T-cell (primary cell): ENCODE measurements around the gene GTF2F2. TPM values are rescaled to one million over a fixed set of nuclear protein-coding genes. Genes with fewer than 3 reads are reported as not detected.
A peak's percentile ranks its signal among the peaks of the same experiment; 100 is the strongest.

Experiments used
- ATAC-seq, 4 experiments: fragments of 200-7000 bp in 3 of 4; fragments of 150-1000 bp in 1 of 4; cut with Tn5 transposase; replicated peaks in 1 of 4; 1 replicate in 3 of 4; 2 replicates in 1 of 4; pipeline ENCODE4 v1.10.0; 2021; ENCODE audit warnings: moderate library complexity in 3 of 4, mild to moderate bottlenecking in 2 of 4, moderate number of reproducible peaks in 1 of 4
- CTCF ChIA-PET, 2 donors: fragments of 300-600 bp; sonication (Branson Sonifier 250); formaldehyde crosslinking; loops; one replicate each; lab custom pipeline; 2022; ENCODE audit warnings: antibody characterized with exemption in 2 of 2; lab: Charles Lee
- POLR2A ChIA-PET, 2 donors: fragments of 300-600 bp; sonication (Branson Sonifier 250); formaldehyde crosslinking; loops; one replicate each; lab custom pipeline; 2022; ENCODE audit warnings: antibody characterized with exemption in 2 of 2; lab: Charles Lee
- DNase-seq, 35 experiments: peaks; one replicate each; pipeline versions ENCODE4 v3.0.0 to v3.0.0-alpha.2; 2013 to 2023
- H3K27ac ChIP-seq: one replicate; pipeline ENCODE4 v1.5.1; 2013; ENCODE audit warnings: low read length
- H3K27me3 ChIP-seq, 2 experiments: replicated peaks in 1 of 2; 1 replicate in 1 of 2; 2 replicates in 1 of 2; pipeline versions ENCODE4 v1.6.1 to v1.7.0; 2013; ENCODE audit warnings: low read length in 1 of 2, mixed read lengths in 1 of 2; ENCODE audit not compliant: control insufficient read depth in 2 of 2, insufficient read depth in 2 of 2; ENCODE audit errors: extremely low read depth in 1 of 2
- H3K36me3 ChIP-seq, 2 donors: 1 replicate in 1 of 2; 2 replicates in 1 of 2; pipeline versions ENCODE4 v1.6.1 to v1.7.0; 2013; ENCODE audit warnings: low read length in 1 of 2; ENCODE audit not compliant: control insufficient read depth in 2 of 2, insufficient read depth in 1 of 2; ENCODE audit errors: extremely low read depth in 1 of 2
- H3K4me1 ChIP-seq, 2 experiments: 1 replicate in 1 of 2; 2 replicates in 1 of 2; pipeline versions ENCODE4 v1.6.1 to v1.7.0; 2013; ENCODE audit warnings: low read length in 2 of 2, mixed read lengths in 1 of 2; ENCODE audit not compliant: insufficient read depth in 2 of 2, control insufficient read depth in 1 of 2; ENCODE audit errors: extremely low read depth in 1 of 2
- H3K4me3 ChIP-seq, 2 donors: 1 replicate in 1 of 2; 2 replicates in 1 of 2; pipeline versions ENCODE4 v1.5.1 to v1.7.0; 2013; ENCODE audit warnings: mild to moderate bottlenecking in 2 of 2, low read length in 1 of 2, moderate library complexity in 1 of 2; ENCODE audit not compliant: control insufficient read depth in 1 of 2; ENCODE audit errors: extremely low read depth in 1 of 2
- H3K9me3 ChIP-seq: 2 replicates; pipeline ENCODE4 v1.7.0; 2013
- H3K27ac Mint-ChIP-seq, 2 donors: one replicate each; pipeline ENCODE4 v1.8.0; 2020 to 2021; ENCODE audit warnings: mild to moderate bottlenecking in 2 of 2, mixed read lengths in 2 of 2
- H3K27me3 Mint-ChIP-seq, 2 donors: one replicate each; pipeline ENCODE4 v1.8.0; 2021 to 2022; ENCODE audit warnings: mixed read lengths in 2 of 2
- H3K36me3 Mint-ChIP-seq: one replicate; pipeline ENCODE4 v1.8.0; 2021; ENCODE audit warnings: mixed read lengths
- H3K4me1 Mint-ChIP-seq, 3 donors: one replicate each; pipeline ENCODE4 v1.8.0; 2020 to 2022; ENCODE audit warnings: mixed read lengths in 3 of 3, mild to moderate bottlenecking in 1 of 3
- H3K4me3 Mint-ChIP-seq, 3 donors: one replicate each; pipeline ENCODE4 v1.8.0; 2020 to 2022; ENCODE audit warnings: mild to moderate bottlenecking in 3 of 3, mixed read lengths in 3 of 3, moderate library complexity in 3 of 3
- H3K9me3 Mint-ChIP-seq, 3 donors: one replicate each; pipeline ENCODE4 v1.8.0; 2020 to 2022; ENCODE audit warnings: mixed read lengths in 3 of 3
- WGBS: methylation state at CpG from one replicate; pipeline ENCODE4 v1.1.5; 2013; ENCODE audit warnings: missing lambda C conversion rate; ENCODE audit not compliant: insufficient coverage; 5-methylcytosine and 5-hydroxymethylcytosine counted together
- total RNA-seq, 35 experiments: library from RNA in 6 of 35; stranded (reverse) in 6 of 35; fragments of 120-200 nt in 1 of 35; gene quantifications; one replicate each; pipeline versions ENCODE4 v1.2.1 to v1.2.4 and lab custom pipeline; 2013 to 2026

The GTF2F2 gene
- total RNA-seq, 5 donors from 2014 or later (not counting 1 experiment from before 2014, with no cell fraction given): 12.9 to 17.0 (median 15.6) TPM

DNA sequence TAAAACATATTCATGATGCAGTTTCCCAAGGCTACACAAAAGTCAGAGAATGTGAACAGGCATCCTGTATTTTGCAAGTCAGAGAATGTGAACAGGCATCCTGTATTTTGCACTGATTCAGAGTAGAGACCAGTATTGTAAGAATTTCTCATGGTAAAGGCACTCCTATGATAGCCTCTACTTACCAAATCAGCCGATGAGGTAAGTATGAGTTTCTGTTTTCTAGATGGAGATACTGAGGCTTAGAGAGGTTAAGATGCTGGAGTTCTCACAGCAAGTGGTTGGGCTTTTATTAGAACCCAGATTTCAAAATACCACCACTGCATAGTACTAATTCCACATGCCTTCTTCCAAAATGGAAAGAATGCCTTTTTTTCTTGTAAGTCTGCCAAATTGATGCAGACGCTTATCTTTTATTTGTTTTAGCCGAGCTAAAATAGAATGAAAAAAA is 208.4 kb downstream of the GTF2F2 start:
- Mint-ChIP-seq H3K4me1 (peaks cover 65 to 70% (median 65%) of the 10 kb centered on the region in 3 donors), H3K4me3 (peak overlapping the region in 1 of 3 donors; percentile 52), H3K27ac (peak overlapping the region; percentile 78 to 87), H3K9me3 (no peaks in the 10 kb centered on the region), H3K27me3 (no peaks in the 10 kb centered on the region), H3K36me3 (peaks cover 4% of the 10 kb centered on the region)
- ChIA-PET POLR2A (interaction anchor here in 1 of 2 donors (0.6 to 0.7 kb wide), 2 partner anchors 882 to 965 kb away, joined by 4 to 6 read pairs; no protein-coding TSS in a partner anchor), CTCF (interaction anchor here (0.6 to 0.7 kb wide), 2 partner anchors 41 to 315 kb away, joined by 3 to 4 read pairs; no protein-coding TSS in a partner anchor)
- ATAC-seq (no peak), DNase-seq (no peak)
- H3K4me3 ChIP-seq: no peak overlapping the region
- no peaks in the 10 kb centered on the region for H3K27me3 ChIP-seq
- WGBS: 84% methylated on average over 2 of the region's 3 CpGs
- H3K9me3 ChIP-seq: no peaks in the 10 kb centered on the region
- peaks cover 32 to 37% of the 10 kb centered on the region in 2 experiments for H3K4me1 ChIP-seq
- H3K27ac ChIP-seq: no peak overlapping the region
- H3K36me3 ChIP-seq: no peaks in the 10 kb centered on the region

DNA sequence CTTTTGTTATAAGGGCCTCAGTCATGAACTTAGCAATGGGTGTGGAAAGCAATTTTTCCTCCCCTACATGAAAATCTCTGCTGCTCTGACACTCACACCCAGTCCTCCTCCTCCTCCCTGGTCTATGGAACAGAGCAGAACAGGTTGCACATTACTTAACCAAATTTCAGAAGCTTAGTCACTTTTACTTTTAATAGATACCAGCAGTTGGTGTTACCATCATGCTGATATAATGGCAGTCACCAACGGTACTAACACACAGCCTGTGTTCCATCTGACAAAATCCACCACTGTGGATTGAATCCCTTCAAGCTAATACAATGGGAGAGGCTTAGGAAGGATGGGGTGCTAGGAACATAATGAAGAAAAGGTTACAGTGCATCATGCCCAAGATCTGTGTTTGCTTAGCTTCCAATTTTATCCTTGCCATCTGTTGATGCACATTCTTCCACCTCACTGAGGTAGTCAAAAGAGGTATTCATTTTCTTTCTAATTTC is 210.9 kb downstream of the GTF2F2 start:
- no peak overlapping the region for H3K4me3 Mint-ChIP-seq
- H3K36me3 Mint-ChIP-seq: peaks cover 12% of the 10 kb centered on the region
- no CpG with 5 or more reads among the region's 1 CpG for WGBS
- peak overlapping the region; percentile 8 for H3K27ac ChIP-seq
- H3K4me1 ChIP-seq: peaks cover 53 to 60% of the 10 kb centered on the region in 2 experiments
- no peak for DNase-seq
- peak overlapping the region; percentile 78 to 87 for H3K27ac Mint-ChIP-seq
- POLR2A ChIA-PET: interaction anchor here in 1 of 2 donors (0.7 kb wide), 1 partner anchor 160 kb away, joined by 3 read pairs; no protein-coding TSS in a partner anchor
- no peaks in the 10 kb centered on the region for H3K27me3 ChIP-seq
- no peak overlapping the region for H3K4me3 ChIP-seq
- peaks cover 89 to 90% (median 90%) of the 10 kb centered on the region in 3 donors for H3K4me1 Mint-ChIP-seq
- CTCF ChIA-PET: interaction anchor here in 1 of 2 donors (0.5 kb wide), 1 partner anchor 1452 kb away, joined by 3 read pairs; the partner anchor contains the start of genes CCDC122 and LACC1
- H3K9me3 Mint-ChIP-seq: no peaks in the 10 kb centered on the region
- no peaks in the 10 kb centered on the region for H3K27me3 Mint-ChIP-seq
- H3K9me3 ChIP-seq: no peaks in the 10 kb centered on the region
- no peak for ATAC-seq
- peaks cover 7 to 11% of the 10 kb centered on the region in 2 donors for H3K36me3 ChIP-seq

DNA sequence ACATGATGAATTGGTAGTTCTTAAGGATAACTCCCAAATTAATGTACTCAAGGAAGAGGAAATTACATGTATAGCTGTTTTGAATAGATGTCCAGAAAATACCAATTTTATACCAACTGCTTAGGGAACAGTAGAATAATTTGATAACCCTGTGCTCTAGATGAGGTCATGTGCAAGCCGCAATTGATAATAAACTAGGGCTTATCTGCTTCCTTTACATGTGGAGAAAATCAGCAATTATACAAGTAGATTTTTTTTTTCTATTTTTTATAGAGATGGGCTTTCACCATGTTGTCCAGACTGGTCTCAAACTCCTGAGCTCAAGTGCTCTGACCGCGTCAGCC is 211.4 kb downstream of the GTF2F2 start:
- Mint-ChIP-seq H3K27me3 (no peaks in the 10 kb centered on the region), H3K36me3 (peaks cover 17% of the 10 kb centered on the region), H3K4me3 (no peak overlapping the region), H3K4me1 (peaks cover 93 to 95% (median 94%) of the 10 kb centered on the region in 3 donors), H3K9me3 (no peaks in the 10 kb centered on the region), H3K27ac (peak overlapping the region; percentile 78 to 87)
- CTCF ChIA-PET: interaction anchor here (0.5 to 0.6 kb wide), 2 partner anchors 29 to 1452 kb away, joined by 3 to 4 read pairs; partner anchors contain the start of genes CCDC122 (in 1 of the 2) and LACC1 (in 1 of the 2)
- peak overlapping the region; percentile 8 for H3K27ac ChIP-seq
- no peaks in the 10 kb centered on the region for H3K9me3 ChIP-seq
- H3K4me3 ChIP-seq: no peak overlapping the region
- H3K36me3 ChIP-seq: peaks cover 7 to 16% of the 10 kb centered on the region in 2 donors
- H3K4me1 ChIP-seq: peaks cover 53 to 61% of the 10 kb centered on the region in 2 experiments
- POLR2A ChIA-PET: interaction anchor here in 1 of 2 donors (0.7 kb wide), 1 partner anchor 160 kb away, joined by 3 read pairs; no protein-coding TSS in a partner anchor
- no peak for ATAC-seq
- DNase-seq: no peak
- WGBS: 90% methylated on average over 2 of the region's 3 CpGs
- no peaks in the 10 kb centered on the region for H3K27me3 ChIP-seq

DNA sequence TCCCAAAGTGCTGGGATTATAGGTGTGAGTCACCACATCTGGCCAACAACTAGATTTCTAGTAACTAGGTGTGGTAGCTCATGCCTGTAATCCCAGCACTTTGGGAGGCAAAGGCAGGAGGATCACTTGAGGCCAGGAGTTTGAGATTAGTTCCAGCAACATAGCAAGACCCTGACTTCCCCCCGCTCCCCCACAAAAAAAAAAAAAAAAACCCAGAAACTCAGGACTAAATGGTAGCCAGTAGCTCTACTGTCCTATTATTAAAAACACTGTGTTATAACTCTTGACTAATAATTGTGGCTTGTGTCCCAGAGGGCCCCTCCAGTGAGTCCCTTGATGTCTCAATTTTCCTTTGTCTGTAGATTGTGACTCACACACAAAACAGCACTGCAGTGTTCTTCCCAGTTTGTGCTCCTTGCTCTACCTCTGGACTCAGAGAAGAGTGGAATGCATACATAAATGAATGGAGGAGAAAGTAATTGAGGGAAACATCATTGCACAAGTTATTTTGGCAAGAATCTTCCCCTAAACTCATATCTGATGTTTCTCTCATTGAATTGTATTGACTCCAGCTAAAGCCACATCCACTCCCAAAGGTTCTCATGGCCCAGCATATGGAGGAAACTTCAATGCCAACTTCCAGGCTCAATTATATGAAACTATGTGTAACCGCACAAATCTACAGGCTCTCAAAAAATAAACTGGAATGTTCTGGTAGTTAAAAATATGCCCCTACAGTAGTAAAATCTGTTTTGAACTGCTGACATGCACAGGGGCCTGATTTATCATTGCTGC is 211.9 kb downstream of the GTF2F2 start:
- DNase-seq (no peak), ATAC-seq (no peak)
- no peaks in the 10 kb centered on the region for H3K9me3 ChIP-seq
- ChIA-PET CTCF (interaction anchor here (0.6 to 1.0 kb wide), 6 partner anchors 30 to 735 kb away, joined by 3 to 4 read pairs (median 4); no protein-coding TSS in a partner anchor), POLR2A (interaction anchor here (0.5 to 0.7 kb wide), 4 partner anchors 9 to 159 kb away, joined by 3 to 8 read pairs (median 4); no protein-coding TSS in a partner anchor)
- Mint-ChIP-seq H3K4me3 (no peak overlapping the region), H3K36me3 (peaks cover 23% of the 10 kb centered on the region), H3K27ac (peak overlapping the region; percentile 92), H3K27me3 (no peaks in the 10 kb centered on the region), H3K9me3 (no peaks in the 10 kb centered on the region), H3K4me1 (peaks cover 93 to 96% (median 95%) of the 10 kb centered on the region in 3 donors)
- WGBS: no CpG with 5 or more reads among the region's 2 CpGs
- H3K36me3 ChIP-seq: peaks cover 7 to 21% of the 10 kb centered on the region in 2 donors
- H3K27me3 ChIP-seq: no peaks in the 10 kb centered on the region
- peak overlapping the region; percentile 8 for H3K27ac ChIP-seq
- H3K4me1 ChIP-seq: peaks cover 51 to 55% of the 10 kb centered on the region in 2 experiments
- no peak overlapping the region for H3K4me3 ChIP-seq

DNA sequence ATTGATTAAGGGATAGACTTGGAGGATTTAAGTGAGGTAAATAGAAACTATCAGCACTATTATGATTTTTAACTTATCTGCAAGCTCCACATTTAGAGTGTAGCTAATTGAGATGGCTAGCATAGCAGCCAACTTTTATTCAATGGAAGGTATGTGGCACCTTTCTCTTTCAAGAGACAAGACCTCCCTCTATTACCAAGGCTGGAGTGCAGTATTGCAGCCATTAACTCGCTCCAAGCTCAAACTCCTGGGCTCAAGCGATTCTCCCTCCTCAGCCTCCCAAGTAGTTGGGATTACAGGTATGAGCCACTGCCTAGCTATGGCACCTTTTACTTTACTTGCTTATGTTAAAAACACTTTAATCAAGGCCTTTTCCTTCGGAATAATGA is 212.5 kb downstream of the GTF2F2 start:
- Histone ChIP-seq H3K4me1 (peaks cover 46 to 52% of the 10 kb centered on the region in 2 experiments), H3K27me3 (no peaks in the 10 kb centered on the region), H3K4me3 (no peak overlapping the region), H3K36me3 (peaks cover 7 to 27% of the 10 kb centered on the region in 2 donors), H3K27ac (no peak overlapping the region), H3K9me3 (no peaks in the 10 kb centered on the region)
- DNase-seq (no peak), ATAC-seq (no peak)
- no CpG with 5 or more reads among the region's 3 CpGs for WGBS
- Mint-ChIP-seq H3K27ac (peak overlapping the region; percentile 92), H3K9me3 (no peaks in the 10 kb centered on the region), H3K27me3 (no peaks in the 10 kb centered on the region), H3K4me3 (peak overlapping the region in 1 of 3 donors; percentile 64), H3K4me1 (peaks cover 93 to 96% (median 95%) of the 10 kb centered on the region in 3 donors), H3K36me3 (peaks cover 29% of the 10 kb centered on the region)
- POLR2A ChIA-PET: interaction anchor here in 1 of 2 donors (0.6 to 0.7 kb wide), 2 partner anchors 19 to 352 kb away, joined by 3 read pairs; no protein-coding TSS in a partner anchor
- CTCF ChIA-PET: interaction anchor here (0.7 to 1.0 kb wide), 2 partner anchors 169 to 351 kb away, joined by 3 read pairs; no protein-coding TSS in a partner anchor
